Activated CD8-positive, alpha-beta memory T cell treated with anti-CD3 and anti-CD28 coated beads, Interleukin-2, amount 50 U/mL, for 1 hour (primary cell): Measurements from ENCODE around the gene FOXJ3.

Experiments used
- DNase-seq: peaks from one replicate; pipeline ENCODE4 v3.0.0-alpha.2; 2020; ENCODE audit errors: extremely low read depth

The FOXJ3 gene

DNA sequence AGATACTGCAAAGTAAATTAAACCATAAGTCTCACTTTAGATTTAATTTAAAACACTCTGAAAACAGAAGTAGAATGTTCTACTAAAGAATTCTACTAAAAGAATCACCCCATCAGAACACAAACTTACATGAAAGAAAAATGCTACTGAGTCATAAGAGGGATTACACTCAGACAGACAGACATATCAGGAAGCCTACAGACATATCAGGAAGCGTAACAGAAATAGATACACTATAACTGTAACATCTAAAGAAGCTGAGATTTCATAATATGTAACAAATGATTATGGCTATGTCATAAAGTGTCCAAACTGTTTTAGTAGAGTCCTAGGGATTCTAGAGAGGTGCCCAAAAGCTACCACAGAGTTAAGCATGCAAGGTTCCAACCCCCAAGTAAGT lies 23.9 kb downstream of the FOXJ3 start:
- no peak for DNase-seq

- DNase-seq = no peak
Measured at GRCh38 chr1:42306977-42307376, 28.1 kb downstream of the FOXJ3 start.

GRCh38 chr1:42305639-42306038 lies 29.4 kb downstream of the FOXJ3 start:
- DNase-seq = no peak

- no peak for DNase-seq
Measured at GRCh38 chr1:42302034-42302433, 33.0 kb downstream of the FOXJ3 start.

DNA sequence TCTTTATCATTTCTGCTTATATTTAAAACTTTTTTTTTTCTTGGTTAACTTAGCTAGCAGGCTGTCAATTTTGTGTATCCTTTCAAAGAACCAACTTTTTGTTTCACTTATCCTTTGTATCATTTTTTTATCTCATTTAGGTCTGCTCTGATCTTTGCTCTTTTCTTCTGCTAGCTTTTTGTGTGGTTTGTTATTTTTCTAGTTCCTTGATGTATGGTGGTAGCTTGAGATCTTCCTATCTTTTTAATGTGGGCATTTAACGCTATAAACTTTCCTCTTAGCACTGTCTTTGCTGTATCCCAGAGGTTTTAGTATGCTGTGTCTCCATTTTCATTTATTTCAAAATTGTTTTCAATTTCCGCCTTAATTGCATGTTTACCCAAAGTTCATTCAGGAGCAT lies 36.5 kb downstream of the FOXJ3 start:
- no peak for DNase-seq

- DNase-seq = no peak
Measured at GRCh38 chr1:42295816-42296215, 39.2 kb downstream of the FOXJ3 start.

DNA sequence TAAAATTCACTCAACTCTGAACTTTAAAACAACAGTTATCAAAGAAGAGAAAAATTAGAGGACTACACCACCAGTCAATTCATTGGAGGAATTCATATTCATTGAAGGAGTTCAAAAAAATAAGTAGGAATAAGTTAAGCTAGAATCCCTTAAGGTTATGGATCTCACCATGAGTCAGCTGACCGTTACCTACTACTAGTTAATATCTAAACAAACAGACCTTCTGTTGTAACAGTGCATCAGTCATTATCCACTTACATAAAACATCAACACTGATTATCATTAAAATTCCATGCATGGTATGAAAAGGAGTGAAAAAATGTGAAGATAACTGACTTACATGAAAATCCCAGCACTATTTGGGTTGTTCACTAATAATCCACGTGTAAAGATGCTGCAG lies 44.9 kb downstream of the FOXJ3 start:
- no peak for DNase-seq

GRCh38 chr1:42288311-42288985 lies 46.6 kb downstream of the FOXJ3 start:
- no peak for DNase-seq

DNA sequence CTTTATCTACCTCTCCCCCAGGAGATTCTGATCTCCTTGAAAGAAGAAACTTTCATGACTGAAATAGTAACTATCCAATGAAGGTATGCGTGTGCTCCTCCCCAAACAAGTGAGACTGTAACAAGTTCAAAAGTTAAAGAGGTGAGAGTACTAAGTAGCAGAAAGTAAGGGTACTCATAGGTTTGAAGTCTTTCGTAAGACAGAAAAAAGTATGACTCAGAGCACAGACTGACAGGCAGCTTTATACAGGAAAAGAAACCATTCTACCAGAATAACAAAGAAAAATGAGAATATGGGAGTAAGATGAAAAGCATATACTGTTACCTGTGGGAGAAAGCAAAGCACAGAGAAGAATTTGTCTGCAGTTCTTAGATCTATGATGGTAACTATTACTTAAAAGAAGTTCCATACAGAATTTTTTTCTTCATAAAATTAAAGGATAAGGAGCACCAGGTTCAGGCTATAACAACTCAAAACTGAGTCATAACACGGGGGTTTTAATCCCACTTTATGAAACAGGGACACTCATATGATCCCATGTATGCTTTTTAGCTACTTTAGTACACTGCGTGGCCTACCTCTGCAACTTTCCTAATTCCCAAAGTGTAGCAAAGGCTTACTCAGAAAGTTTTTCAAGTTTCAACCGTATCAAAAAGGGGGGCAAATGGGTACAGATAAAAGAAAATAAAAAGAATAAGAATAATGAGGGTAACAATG lies 52.0 kb downstream of the FOXJ3 start:
- DNase-seq = no peak

- no peak for DNase-seq
Measured at GRCh38 chr1:42282024-42282579, 52.9 kb downstream of the FOXJ3 start.

GRCh38 chr1:42280821-42281220 lies 54.2 kb downstream of the FOXJ3 start:
- DNase-seq = no peak

GRCh38 chr1:42279055-42279454 lies 56.0 kb downstream of the FOXJ3 start:
- no peak for DNase-seq

- no peak for DNase-seq
Measured at GRCh38 chr1:42272920-42273319, 62.1 kb downstream of the FOXJ3 start.

- no peak for DNase-seq
Measured at GRCh38 chr1:42267904-42268303, 67.1 kb downstream of the FOXJ3 start.

GRCh38 chr1:42266253-42267135 lies 68.5 kb downstream of the FOXJ3 start:
- DNase-seq = no peak

DNA sequence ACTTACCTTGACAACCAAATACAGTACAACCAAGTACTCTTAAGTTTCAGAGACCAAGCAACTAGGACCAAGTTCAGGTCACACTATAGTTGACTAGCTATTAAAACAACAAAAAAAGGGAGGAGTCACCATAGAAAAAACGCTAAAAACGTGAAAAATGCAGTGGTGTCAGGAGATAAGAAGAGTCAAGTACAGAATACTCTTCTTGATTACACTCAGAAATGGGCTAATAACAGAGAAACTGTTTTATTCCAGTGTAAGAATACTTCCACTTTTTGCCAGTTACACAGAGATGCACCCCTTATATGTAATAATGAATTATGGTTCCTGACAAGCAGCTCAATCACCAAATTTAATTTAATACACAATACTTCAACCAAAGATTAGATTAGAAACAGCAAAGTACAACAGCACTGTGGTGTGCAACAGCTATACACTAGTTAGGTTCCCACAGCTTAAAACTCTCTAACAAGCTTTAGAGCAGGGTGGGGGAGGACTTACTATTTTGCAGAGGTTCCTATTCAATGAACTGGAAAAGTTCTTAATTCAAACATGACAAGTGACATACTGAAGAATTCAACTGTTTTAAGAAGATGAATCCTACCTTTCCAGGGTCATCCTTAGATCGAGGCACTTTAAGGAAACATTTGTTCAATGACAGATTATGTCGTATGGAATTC lies 70.4 kb downstream of the FOXJ3 start:
- no peak for DNase-seq

DNA sequence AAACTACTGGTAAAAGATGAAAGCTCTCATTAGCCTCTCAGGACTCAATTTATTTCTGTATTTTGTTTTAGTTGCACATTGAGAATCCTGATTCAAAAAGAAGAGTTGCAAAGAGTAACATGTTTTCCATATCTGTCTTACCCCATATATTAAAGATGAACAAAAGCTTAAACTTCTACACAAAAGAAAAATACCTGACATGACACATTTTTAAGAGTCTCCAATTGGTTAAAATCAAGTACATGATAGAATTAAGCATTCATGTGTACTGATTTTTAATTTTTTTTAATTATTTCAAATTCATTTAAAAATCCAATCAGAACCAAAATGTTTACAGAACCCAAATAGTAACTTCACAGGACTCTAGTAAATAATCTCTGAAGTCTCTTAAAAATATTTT lies 72.0 kb downstream of the FOXJ3 start:
- no peak for DNase-seq

GRCh38 chr1:42260376-42261070 lies 74.5 kb downstream of the FOXJ3 start:
- DNase-seq = no peak

DNA sequence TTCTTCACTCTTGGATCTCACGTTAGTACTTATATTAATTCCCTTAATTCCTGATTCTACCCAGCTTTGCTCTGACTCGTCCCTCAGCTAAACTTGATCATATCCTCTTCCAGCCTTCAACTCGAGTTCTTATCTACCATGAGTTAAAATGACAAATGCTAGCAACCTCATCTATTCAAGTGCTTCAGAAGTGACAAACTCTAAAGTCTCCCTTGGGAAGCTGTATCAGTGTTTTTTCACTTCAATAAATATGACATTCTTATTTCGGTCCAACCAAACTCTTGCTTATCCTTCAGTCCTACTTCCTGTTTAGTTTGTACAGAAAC lies 75.3 kb downstream of the FOXJ3 start:
- no peak for DNase-seq

DNA sequence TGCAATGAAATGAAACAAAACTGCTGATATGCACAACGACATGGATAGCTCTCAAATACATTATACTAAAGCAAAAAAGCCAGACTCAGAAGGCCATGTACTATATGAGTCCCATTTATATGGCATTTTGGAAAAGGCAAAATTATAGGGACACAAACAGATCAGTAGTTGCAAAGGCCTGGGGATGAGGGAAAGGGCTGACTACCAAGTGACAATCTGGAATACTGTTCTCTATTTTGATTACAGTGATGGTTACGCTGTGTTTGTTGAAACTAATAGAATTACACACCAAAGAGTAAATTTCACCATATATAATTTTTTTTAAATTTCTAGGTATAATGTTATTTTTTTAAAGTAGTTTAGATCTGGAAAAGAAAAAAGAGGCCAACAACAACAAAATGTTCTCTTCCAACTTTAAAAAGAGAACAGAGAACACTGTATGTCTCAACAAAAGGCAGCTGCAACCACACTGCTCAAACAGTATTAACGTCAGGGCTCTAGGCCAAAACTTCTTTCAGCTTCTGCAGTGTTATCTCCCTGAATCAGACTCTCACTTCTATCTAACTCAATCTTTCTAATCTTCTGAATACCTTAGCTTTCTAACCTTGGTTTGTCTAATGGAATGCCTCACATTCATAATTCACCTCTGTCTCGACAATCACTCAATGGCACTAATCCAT lies 75.8 kb downstream of the FOXJ3 start:
- no peak for DNase-seq

- no peak for DNase-seq
Measured at GRCh38 chr1:42258218-42258617, 76.8 kb downstream of the FOXJ3 start.
